D721Med (cell line): Measurements from ENCODE around the gene ARAF.
A peak's percentile ranks its signal among the peaks of the same experiment; 100 is the strongest.

Source experiments
- DNase-seq: peaks from one replicate; pipeline ENCODE4 v3.0.0; 2011; ENCODE audit warnings: low spot score; ENCODE audit not compliant: insufficient read length
- FAIRE-seq: peaks from 2 replicates; lab custom pipeline; 2011; peaks lifted over from hg19 to GRCh38; lab: Jason Lieb, UNC
- CTCF ChIP-seq: IDR thresholded peaks from 2 replicates; pipeline ENCODE4 v1.5.1; 2012; ENCODE audit warnings: mild to moderate bottlenecking, control low read depth; ENCODE audit not compliant: insufficient read depth; ENCODE audit errors: missing control alignments

The ARAF gene

GRCh38 chrX:47611489-47611888 lies 50.5 kb downstream of the ARAF start:
- DNase-seq (no peak), FAIRE-seq (no peak)
- TF ChIP-seq CTCF = no peak

- FAIRE-seq = no peak
- TF ChIP-seq CTCF = no peak
- DNase-seq = no peak
These were observed 50.9 kb downstream of the ARAF start for GRCh38 chrX:47611926-47612325.

GRCh38 chrX:47612418-47612817 lies 51.4 kb downstream of the ARAF start:
- FAIRE-seq = no peak
- no peak for DNase-seq
- no peak for TF ChIP-seq CTCF

GRCh38 chrX:47613082-47613481 lies 52.1 kb downstream of the ARAF start:
- DNase-seq (no peak), FAIRE-seq (no peak)
- no peak for TF ChIP-seq CTCF

- DNase-seq = no peak
- TF ChIP-seq CTCF = no peak
- no peak for FAIRE-seq
These were observed 53.6 kb downstream of the ARAF start for GRCh38 chrX:47614618-47615017.

DNA sequence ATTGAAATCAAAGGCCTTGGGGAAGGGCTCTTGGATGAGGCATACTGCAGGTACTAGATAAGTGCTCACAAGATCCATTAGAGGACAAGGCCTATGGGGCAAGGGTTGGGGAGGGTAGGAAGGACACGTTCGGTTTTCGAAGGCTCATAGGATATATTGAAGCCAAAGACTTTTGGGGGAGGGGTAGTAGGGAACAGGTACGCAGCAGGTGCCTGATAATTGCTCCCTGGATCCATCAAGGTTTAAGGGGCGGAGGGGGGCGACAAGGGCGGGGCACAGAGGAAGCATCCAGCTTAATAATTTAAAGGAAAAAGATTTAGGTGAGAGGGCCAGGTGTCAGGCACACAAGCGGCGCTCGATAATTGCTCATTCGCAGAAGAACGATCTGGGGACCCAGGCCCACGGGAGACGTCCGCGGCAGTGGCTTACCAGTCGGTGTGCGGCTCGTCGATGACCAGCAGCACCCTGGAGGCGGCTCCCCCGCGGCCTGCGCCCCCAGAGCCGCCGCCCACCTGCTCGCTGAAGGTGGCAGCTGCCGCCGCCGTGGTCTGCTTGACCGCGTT lies 58.0 kb downstream of the ARAF start:
- DNase-seq (no peak), FAIRE-seq (no peak)
- TF ChIP-seq CTCF = no peak

DNA sequence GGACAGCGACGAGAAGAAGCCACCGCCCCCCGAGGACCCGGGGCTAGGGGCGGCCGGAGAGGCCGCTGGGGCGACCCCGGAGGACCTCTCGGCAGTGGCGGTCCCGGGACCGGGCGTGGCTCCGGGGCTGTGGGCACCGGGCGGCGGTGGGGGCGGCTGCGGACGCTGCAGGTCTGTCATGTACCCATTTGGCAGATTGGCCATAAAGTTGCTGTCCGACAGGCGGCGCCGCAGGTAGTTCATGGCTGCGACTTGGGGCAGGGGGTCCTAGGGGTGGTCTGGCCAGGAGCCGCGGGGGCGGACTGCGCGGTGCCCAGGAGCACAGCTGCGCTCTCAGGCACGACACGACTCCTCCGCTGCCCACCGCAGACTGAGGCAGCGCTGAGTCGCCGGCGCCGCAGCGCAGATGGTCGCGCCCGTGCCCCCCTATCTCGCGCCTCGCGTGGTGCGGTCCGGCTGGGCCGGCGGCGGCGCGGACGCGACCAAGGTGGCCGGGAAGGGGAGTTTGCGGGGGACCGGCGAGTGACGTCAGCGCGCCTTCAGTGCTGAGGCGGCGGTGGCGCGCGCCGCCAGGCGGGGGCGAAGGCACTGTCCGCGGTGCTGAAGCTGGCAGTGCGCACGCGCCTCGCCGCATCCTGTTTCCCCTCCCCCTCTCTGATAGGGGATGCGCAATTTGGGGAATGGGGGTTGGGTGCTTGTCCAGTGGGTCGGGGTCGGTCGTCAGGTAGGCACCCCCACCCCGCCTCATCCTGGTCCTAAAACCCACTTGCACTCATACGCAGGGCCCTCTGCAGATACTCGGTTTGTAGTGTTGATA lies 58.7 kb downstream of the ARAF start, which contains the start of gene SYN1:
Gene SYN1, minus strand, starts transcription at position 372 of the 817 bp plus-strand sequence. Its CDS starts 129 bp downstream, at position 243.
- peak; percentile 16 for TF ChIP-seq CTCF
- peak; percentile 71 for DNase-seq
- FAIRE-seq = no peak
